MM.1S (cell line): ENCODE data around the gene VEPH1.

ENCODE experiments used
- EZH2 ChIP-seq: fragments of 300-600 bp; sonication (generic); optimal IDR thresholded peaks from 2 replicates; pipeline ENCODE3; 2017; ENCODE audit warnings: low read depth, mild to moderate bottlenecking, antibody characterized with exemption, low read length, mixed read lengths
- EZH2phosphoT487 ChIP-seq: fragments of 300-600 bp; sonication (generic); IDR thresholded peaks from 2 replicates; pipeline ENCODE4 v1.6.1; 2018; ENCODE audit warnings: antibody characterized with exemption, low read length

DNA sequence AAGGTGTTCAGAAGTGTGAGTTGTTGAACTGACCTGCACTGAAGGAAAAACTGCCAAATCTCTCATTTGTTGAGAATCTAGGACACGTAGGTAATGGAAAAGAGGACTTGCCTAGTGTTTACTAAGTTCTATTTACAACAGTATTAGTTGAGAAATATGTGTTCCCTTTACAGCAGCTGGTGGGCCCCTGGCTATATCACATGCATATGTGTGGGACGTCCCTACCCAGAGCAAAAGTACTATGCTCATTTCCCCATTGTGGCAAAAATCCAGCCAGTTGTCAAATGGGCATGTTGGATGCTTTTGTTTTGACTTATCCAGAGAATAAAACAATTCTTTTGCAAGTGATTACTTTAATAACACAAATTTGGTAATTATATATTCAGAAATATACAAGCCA is 179.9 kb downstream of the VEPH1 start:
- TF ChIP-seq EZH2: no peak
- TF ChIP-seq EZH2phosphoT487: no peak
